Testis (tissue), 2 donors: Measurements from ENCODE around the gene ENTPD8.

Experiments
- POLR2A ChIP-seq: fragments of 450-650 bp; IDR thresholded peaks from one replicate; pipeline ENCODE4 v1.6.1; 2017; ENCODE audit warnings: antibody characterized with exemption, mild to moderate bottlenecking, moderate library complexity
- TF ChIP-seq, protein P1 (sequence below), 3 experiments: fragments of 450-650 bp in 2 of 3; fragments of 200-600 bp in 1 of 3; sonication (generic) in 1 of 3; IDR thresholded peaks; one replicate each; pipeline ENCODE4 v1.5.1; 2016 to 2019; ENCODE audit warnings: antibody characterized with exemption in 3 of 3, mild to moderate bottlenecking in 2 of 3, moderate library complexity in 1 of 3

DNA sequence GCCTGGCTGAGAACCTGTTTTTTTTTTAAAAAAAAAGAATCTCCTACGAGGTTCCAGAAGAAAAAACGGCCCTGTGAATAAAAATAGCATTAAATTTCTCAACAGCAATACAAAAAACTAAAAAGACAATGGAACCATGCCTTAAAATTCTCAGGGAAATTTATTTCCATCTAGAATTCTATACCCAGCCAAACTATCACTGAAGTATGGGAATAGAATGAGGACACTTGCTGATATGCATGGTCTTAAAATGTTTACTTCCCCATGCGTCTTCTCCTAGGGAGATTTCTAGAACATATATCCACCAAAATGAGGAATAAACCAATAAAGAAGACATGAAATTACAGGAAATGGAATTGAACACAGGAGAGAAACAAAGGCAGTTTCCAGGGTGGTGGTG, 34.5 kb upstream of the ENTPD8 start:
- TF ChIP-seq, protein P1, sequence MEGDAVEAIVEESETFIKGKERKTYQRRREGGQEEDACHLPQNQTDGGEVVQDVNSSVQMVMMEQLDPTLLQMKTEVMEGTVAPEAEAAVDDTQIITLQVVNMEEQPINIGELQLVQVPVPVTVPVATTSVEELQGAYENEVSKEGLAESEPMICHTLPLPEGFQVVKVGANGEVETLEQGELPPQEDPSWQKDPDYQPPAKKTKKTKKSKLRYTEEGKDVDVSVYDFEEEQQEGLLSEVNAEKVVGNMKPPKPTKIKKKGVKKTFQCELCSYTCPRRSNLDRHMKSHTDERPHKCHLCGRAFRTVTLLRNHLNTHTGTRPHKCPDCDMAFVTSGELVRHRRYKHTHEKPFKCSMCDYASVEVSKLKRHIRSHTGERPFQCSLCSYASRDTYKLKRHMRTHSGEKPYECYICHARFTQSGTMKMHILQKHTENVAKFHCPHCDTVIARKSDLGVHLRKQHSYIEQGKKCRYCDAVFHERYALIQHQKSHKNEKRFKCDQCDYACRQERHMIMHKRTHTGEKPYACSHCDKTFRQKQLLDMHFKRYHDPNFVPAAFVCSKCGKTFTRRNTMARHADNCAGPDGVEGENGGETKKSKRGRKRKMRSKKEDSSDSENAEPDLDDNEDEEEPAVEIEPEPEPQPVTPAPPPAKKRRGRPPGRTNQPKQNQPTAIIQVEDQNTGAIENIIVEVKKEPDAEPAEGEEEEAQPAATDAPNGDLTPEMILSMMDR (IDR thresholded peaks at IDR 0.05) = no peak
- no peak for TF ChIP-seq POLR2A
